ENCODE results near the gene SHC2.
A peak's percentile ranks its signal among the peaks of the same experiment; 100 is the strongest.
"Not testable (repeated sequence)": the region's sequence is repeated elsewhere in the genome, so short reads cannot be mapped to it uniquely, and the experiment has no call there.

SHC2 gene

DNA sequence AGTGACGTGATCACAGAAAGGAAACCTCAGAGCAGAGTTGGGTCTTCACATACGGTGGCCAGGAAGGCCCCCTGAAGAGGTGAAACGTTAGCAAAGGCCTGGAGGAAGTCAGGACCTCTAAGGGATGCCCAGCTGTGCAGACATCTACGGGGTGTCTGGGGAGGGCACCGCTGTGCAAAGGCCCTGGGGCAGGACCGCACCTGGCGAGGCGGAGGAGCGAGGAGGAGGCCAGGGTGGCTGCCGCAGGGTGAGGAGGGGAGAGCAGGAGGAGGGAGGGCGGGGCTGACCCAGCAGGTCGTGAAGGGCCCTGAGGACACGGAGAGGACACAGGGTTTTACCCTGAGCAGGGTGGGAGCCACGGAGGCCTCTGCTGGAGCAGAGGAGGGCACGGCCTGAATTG, 23.7 kb upstream of the SHC2 start:
- no peak overlapping the region for H3K4me3 Mint-ChIP-seq

DNA sequence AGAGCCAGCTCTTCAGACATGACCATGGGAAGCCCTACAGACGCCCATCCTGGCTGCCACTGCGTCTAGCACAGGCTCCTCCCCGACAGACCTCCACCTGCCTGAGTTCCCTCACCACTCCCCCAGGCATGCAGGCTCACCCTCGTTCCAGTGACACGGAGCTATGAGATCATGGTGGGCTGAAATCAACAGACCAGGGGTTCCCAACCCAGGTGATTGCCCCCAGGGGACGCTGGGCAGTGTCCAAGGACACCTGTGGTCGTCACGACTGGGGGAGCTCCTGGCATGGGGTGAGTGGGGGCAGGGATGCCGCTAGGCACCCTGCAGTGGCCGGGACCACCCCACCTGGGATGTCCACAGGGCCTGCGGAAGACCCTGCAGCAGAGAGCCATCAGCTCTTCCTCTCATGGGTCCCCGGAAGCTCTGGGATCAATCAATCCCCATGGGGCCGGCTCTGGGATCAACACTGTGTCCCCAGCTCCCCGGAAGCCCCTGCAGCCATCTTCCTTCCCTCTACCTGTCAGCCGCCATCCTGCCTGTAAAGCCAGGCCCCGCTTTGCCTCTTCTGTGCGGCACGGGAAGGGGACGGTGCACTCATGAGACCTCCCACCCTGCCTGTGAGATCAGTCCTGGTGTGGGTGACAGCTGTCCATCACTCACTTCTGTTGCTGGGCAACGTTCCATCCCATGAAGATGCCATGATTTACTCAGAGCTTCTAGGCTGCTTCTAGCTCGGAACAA, 22.7 kb upstream of the SHC2 start:
- peaks cover 11% of the 10 kb centered on the region for H3K27me3 Mint-ChIP-seq (ENCODE audit: low read depth)
- peaks cover 7% of the 10 kb centered on the region for H3K4me1 Mint-ChIP-seq (ENCODE audit: low read depth)
- no peak for DNase-seq (ENCODE audit: low spot score)
- H3K36me3 Mint-ChIP-seq (ENCODE audit: low read depth) = peaks cover 12% of the 10 kb centered on the region
- peaks cover 20% of the 10 kb centered on the region for H3K9me3 Mint-ChIP-seq
- no peak overlapping the region for H3K27ac Mint-ChIP-seq
- no peak overlapping the region for H3K4me3 Mint-ChIP-seq

More for the DNA sequence above, 23.7 kb upstream of the SHC2 start:
- no peak for DNase-seq (ENCODE audit: low spot score)
- peaks cover 11% of the 10 kb centered on the region for H3K27me3 Mint-ChIP-seq (ENCODE audit: low read depth)
- H3K36me3 Mint-ChIP-seq (ENCODE audit: low read depth) = peaks cover 12% of the 10 kb centered on the region
- peaks cover 20% of the 10 kb centered on the region for H3K9me3 Mint-ChIP-seq
- peaks cover 7% of the 10 kb centered on the region for H3K4me1 Mint-ChIP-seq (ENCODE audit: low read depth)
- H3K27ac Mint-ChIP-seq = no peak overlapping the region

GRCh38 chr19:482186-483041, 21.6 kb upstream of the SHC2 start:
- peaks cover 12% of the 10 kb centered on the region for H3K36me3 Mint-ChIP-seq (ENCODE audit: low read depth)
- H3K9me3 Mint-ChIP-seq = peaks cover 20% of the 10 kb centered on the region
- H3K4me1 Mint-ChIP-seq (ENCODE audit: low read depth) = peaks cover 4% of the 10 kb centered on the region
- no peak for DNase-seq (ENCODE audit: low spot score)
- peaks cover 11% of the 10 kb centered on the region for H3K27me3 Mint-ChIP-seq (ENCODE audit: low read depth)
- no peak overlapping the region for H3K27ac Mint-ChIP-seq
- H3K4me3 Mint-ChIP-seq = no peak overlapping the region

GRCh38 chr19:481100-481499, 20.3 kb upstream of the SHC2 start:
- peaks cover 12% of the 10 kb centered on the region for H3K36me3 Mint-ChIP-seq (ENCODE audit: low read depth)
- peak overlapping the region; percentile 87 for H3K27ac Mint-ChIP-seq
- not testable (repeated sequence) for H3K4me1 Mint-ChIP-seq (ENCODE audit: low read depth); DNase-seq (ENCODE audit: low spot score)
- H3K27me3 Mint-ChIP-seq (ENCODE audit: low read depth) = peaks cover 11% of the 10 kb centered on the region
- H3K9me3 Mint-ChIP-seq = peaks cover 20% of the 10 kb centered on the region
- H3K4me3 Mint-ChIP-seq = peak overlapping the region; percentile 38

- peaks cover 12% of the 10 kb centered on the region for H3K36me3 Mint-ChIP-seq (ENCODE audit: low read depth)
- peaks cover 11% of the 10 kb centered on the region for H3K27me3 Mint-ChIP-seq (ENCODE audit: low read depth)
- DNase-seq (ENCODE audit: low spot score) = no peak
- peak overlapping the region; percentile 87 for H3K27ac Mint-ChIP-seq
- peak overlapping the region; percentile 38 for H3K4me3 Mint-ChIP-seq
- H3K4me1 Mint-ChIP-seq (ENCODE audit: low read depth) = peaks cover 4% of the 10 kb centered on the region
- peaks cover 20% of the 10 kb centered on the region for H3K9me3 Mint-ChIP-seq
Measured at GRCh38 chr19:480016-480855, 19.4 kb upstream of the SHC2 start.

- H3K9me3 Mint-ChIP-seq = peaks cover 20% of the 10 kb centered on the region
- no peak overlapping the region for H3K4me3 Mint-ChIP-seq
- peaks cover 4% of the 10 kb centered on the region for H3K4me1 Mint-ChIP-seq (ENCODE audit: low read depth)
- H3K27ac Mint-ChIP-seq = no peak overlapping the region
- H3K36me3 Mint-ChIP-seq (ENCODE audit: low read depth) = peaks cover 12% of the 10 kb centered on the region
- no peak for DNase-seq (ENCODE audit: low spot score)
- peaks cover 8% of the 10 kb centered on the region for H3K27me3 Mint-ChIP-seq (ENCODE audit: low read depth)
Measured at GRCh38 chr19:478976-479375, 18.1 kb upstream of the SHC2 start.

GRCh38 chr19:478236-478903, 17.5 kb upstream of the SHC2 start:
- H3K27me3 Mint-ChIP-seq (ENCODE audit: low read depth) = peaks cover 8% of the 10 kb centered on the region
- H3K4me3 Mint-ChIP-seq = no peak overlapping the region
- no peak for DNase-seq (ENCODE audit: low spot score)
- peaks cover 4% of the 10 kb centered on the region for H3K4me1 Mint-ChIP-seq (ENCODE audit: low read depth)
- H3K9me3 Mint-ChIP-seq = peaks cover 20% of the 10 kb centered on the region
- H3K36me3 Mint-ChIP-seq (ENCODE audit: low read depth) = peaks cover 12% of the 10 kb centered on the region
- H3K27ac Mint-ChIP-seq = no peak overlapping the region

DNA sequence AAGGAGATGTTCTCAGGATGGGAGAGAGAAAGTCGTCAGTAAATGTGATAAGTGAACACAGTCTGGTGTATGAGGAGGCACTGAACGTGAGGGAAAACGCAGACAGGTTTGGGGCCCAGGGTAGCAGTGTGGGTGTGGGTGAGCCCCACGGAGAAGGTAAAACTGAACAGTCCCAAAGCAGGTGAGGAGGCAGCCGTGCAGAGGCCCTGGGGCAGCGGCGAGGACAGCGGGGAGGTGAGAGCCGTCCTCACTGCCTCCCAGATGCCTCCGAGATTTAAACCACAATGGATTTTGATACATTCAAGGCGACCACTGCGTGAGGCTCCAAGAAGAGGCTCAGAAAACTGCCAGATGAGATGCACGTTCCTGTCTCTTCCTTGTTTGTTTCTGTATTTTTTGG, 14.5 kb upstream of the SHC2 start:
- Mint-ChIP-seq H3K4me1 (ENCODE audit: low read depth) (peaks cover 2% of the 10 kb centered on the region), H3K36me3 (ENCODE audit: low read depth) (peaks cover 2% of the 10 kb centered on the region), H3K4me3 (no peak overlapping the region), H3K27me3 (ENCODE audit: low read depth) (peaks cover 3% of the 10 kb centered on the region), H3K27ac (no peak overlapping the region), H3K9me3 (peaks cover 5% of the 10 kb centered on the region)
- DNase-seq (ENCODE audit: low spot score) = no peak

DNA sequence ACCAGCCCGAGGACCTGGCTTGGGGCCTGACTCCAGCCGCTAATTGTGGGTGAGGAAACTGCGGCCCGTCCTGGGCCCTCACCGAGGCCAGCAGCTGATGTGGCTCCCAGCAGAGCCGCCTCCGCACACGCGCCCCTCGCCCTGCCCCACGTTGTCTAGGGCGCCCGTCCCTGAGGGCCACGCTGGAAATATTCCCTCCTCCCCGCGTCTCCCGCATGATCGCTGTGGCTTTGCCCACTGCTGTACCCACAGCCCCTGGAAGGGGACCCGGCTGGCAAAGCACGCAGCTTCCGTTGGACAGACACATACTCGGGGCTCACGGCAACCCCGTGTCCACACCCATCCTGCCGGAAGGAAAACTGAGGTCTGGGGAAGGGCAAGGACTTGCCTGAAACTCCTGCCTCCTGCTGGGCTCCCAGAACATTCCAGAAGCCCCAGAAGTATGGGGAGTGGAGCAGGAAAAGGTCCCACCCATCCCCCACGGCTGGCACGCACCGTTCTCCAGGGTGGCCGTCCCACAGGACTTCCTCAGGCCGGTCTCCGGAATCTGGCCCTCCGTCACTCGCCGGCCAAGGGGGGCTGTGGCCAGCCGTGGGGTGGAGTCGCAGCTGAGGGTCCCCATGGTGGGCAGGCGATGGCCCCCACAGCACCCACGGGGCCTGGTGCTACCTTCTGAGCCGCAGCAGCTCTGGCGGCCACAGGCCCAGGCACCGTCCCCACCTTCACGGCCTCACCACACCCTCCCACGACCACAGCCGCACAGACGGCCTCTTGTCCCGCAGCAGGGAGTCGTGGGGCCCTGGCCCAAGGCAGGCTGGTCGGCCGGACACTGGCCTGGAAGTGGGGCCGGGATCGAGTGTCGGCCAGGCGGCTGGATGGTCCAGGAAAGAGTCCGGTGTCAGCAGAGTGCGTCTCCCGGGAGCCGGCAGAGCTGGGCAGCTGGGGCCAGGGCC, 13.6 kb upstream of the SHC2 start:
- Mint-ChIP-seq H3K27me3 (ENCODE audit: low read depth) (no peaks in the 10 kb centered on the region), H3K27ac (no peak overlapping the region), H3K9me3 (no peaks in the 10 kb centered on the region), H3K36me3 (ENCODE audit: low read depth) (no peaks in the 10 kb centered on the region), H3K4me1 (ENCODE audit: low read depth) (no peaks in the 10 kb centered on the region), H3K4me3 (no peak overlapping the region)
- DNase-seq (ENCODE audit: low spot score) = no peak

DNA sequence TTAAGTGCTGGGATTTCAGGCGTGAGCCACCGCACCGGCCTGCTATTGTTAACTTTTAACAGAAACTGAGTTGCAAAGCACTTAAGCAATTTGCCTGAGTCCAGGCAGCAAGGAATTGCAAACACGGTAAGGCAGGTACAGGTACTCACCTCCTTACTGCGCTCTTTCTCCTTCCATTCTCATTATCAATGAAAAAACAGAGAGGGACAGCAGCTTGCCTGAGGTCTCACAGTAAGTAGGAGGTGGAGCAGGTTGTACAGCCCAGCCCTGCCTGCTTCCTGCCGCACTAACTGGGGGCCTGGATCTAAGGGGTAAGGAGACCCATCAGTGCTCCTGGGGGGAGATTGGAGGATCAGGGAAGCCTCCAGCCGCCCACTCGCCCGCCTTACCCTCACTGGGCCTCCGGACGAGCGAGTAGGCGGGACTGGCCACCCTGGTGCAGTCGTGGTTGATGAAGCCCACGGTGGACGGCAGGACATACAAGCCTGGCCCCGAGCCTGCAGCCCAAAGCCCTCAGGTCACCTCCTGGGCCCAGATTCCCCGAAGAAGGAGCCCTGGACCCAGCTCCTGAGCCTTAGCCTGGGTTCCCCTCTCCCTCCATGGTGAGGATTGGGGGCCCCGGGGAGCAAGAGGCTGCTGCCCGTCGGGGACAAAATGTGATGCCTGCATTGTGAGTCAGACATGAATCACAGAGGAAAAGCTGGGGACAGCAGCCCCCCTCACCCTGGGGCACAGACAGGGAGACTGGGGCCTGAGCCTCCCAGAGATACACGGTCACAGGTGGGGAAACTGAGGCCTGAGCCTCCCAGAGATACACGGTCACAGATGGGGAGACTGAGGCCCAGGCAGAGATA, 11.4 kb upstream of the SHC2 start:
- H3K4me3 Mint-ChIP-seq = no peak overlapping the region
- no peaks in the 10 kb centered on the region for H3K9me3 Mint-ChIP-seq
- no peak for DNase-seq (ENCODE audit: low spot score)
- H3K27ac Mint-ChIP-seq = no peak overlapping the region
- no peaks in the 10 kb centered on the region for H3K36me3 Mint-ChIP-seq (ENCODE audit: low read depth)
- no peaks in the 10 kb centered on the region for H3K4me1 Mint-ChIP-seq (ENCODE audit: low read depth)
- no peaks in the 10 kb centered on the region for H3K27me3 Mint-ChIP-seq (ENCODE audit: low read depth)

DNA sequence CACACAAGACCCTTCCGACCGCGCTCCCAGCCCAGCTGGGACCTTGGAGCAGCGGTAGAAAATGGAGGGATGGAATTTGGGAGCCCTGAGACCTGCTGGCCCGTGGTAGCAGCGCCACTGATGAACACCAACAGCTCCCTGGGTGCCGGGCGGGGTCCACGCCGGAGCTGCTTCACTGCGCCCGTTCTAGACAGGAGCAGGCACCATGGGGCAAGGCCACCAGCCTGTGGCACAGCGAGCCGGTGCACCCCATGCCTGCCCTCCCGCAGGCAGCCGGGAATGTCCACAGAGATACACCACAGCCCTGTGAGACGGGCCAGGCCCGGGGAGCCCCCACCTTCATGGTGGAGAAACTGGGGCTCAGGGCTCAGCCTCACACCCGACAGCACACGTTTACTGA, 9.9 kb upstream of the SHC2 start:
- Mint-ChIP-seq H3K36me3 (ENCODE audit: low read depth) (no peaks in the 10 kb centered on the region), H3K4me1 (ENCODE audit: low read depth) (no peaks in the 10 kb centered on the region), H3K9me3 (no peaks in the 10 kb centered on the region), H3K27ac (no peak overlapping the region), H3K27me3 (ENCODE audit: low read depth) (no peaks in the 10 kb centered on the region), H3K4me3 (no peak overlapping the region)
- no peak for DNase-seq (ENCODE audit: low spot score)

DNA sequence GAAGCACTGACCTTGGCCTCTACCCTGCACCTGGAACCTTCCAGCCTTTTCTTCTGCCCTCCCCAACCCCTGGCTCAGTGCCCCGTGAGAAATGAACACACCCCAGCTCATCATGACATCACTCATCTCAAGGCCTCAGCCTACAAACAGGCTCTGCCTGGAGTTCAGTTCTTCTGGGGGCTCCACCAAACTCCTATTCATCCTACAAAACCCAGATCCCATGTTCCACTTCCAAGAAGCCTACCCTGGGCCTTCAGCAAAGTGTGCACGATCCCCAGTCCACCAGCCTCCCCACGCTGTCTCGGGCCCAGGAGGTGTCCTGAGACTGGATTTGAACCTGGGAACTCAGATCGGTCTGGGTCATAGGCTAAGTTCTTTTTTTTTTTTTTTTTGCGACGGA, 9.0 kb upstream of the SHC2 start:
- DNase-seq (ENCODE audit: low spot score) = no peak
- Mint-ChIP-seq H3K36me3 (ENCODE audit: low read depth) (no peaks in the 10 kb centered on the region), H3K4me1 (ENCODE audit: low read depth) (no peaks in the 10 kb centered on the region), H3K4me3 (no peak overlapping the region), H3K9me3 (no peaks in the 10 kb centered on the region), H3K27ac (no peak overlapping the region), H3K27me3 (ENCODE audit: low read depth) (no peaks in the 10 kb centered on the region)

Measured in T-helper 2 cell treated with Interferon-gamma antibody and Interleukin-4, amounts not matched to agents 5 μg/mL and 100 μg/mL, for 36 hours (primary cell).